ENCODE results near the gene BMP7.

Gene BMP7

DNA sequence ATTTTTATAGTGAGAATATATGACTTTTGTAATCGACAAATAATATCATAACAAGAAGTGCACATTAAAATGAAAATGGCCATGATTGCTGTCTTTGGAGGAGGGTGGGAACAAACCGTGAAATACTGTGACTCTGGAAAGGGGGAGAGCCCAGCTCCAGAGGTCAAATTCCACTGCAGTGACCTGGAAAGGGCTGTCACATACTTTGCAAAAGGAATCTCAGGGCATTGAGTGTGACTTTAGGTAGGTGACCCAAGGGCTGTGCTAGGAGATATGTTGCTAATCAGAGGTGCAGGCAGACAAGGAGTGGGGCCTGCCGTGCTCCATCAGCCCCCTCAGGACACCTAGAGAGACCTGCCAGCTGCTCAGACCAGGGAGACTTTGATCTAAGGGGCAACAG is 28.1 kb upstream of the BMP7 start:
- WGBS (ENCODE audit: extremely low coverage, insufficient coverage, insufficient read length): no CpG with 5 or more reads among the region's 3 CpGs
- H3K36me3 ChIP-seq (ENCODE audit: control insufficient read depth in 1 of 2, insufficient read depth in 2 of 2, low read length in 2 of 2): no peaks in the 10 kb centered on the region
- no peak overlapping the region for H2AFZ ChIP-seq (ENCODE audit: insufficient read depth, low read length, poor library complexity)
- H4K12ac ChIP-seq (ENCODE audit: low read depth, low read length): no peak overlapping the region
- no peak overlapping the region for H4K8ac ChIP-seq (ENCODE audit: low read depth, low read length)
- no peak overlapping the region for H3K4me2 ChIP-seq (ENCODE audit: low read length)
- H3K14ac ChIP-seq (ENCODE audit: low read length): peak overlapping the region; percentile 11
- no peak overlapping the region for H4K91ac ChIP-seq (ENCODE audit: low read depth, low read length)
- H3K79me2 ChIP-seq (ENCODE audit: control insufficient read depth, insufficient read depth, low read length, poor library complexity): no peaks in the 10 kb centered on the region
- H3K4me1 ChIP-seq (ENCODE audit: control insufficient read depth in 1 of 2, insufficient read depth in 2 of 2, low read length in 2 of 2): peaks cover 3 to 7% of the 10 kb centered on the region in 2 experiments
- no peak overlapping the region for H3K27ac ChIP-seq (ENCODE audit: low read depth, low read length)
- peak; percentile 16 to 70 for DNase-seq
- H2BK120ac ChIP-seq (ENCODE audit: insufficient read depth, low read length, poor library complexity): no peak overlapping the region
- no peaks in the 10 kb centered on the region for H3K9me3 ChIP-seq (ENCODE audit: insufficient read depth, low read depth, low read length)
- no peak overlapping the region for H3K4ac ChIP-seq (ENCODE audit: low read depth, low read length)
- H2BK5ac ChIP-seq (ENCODE audit: low read depth, low read length, poor library complexity): no peak overlapping the region
- no peak overlapping the region for H3K23ac ChIP-seq (ENCODE audit: low read length)
- H3K9ac ChIP-seq (ENCODE audit: low read length): no peak overlapping the region
- H2AK5ac ChIP-seq (ENCODE audit: low read length): no peak overlapping the region
- no peak overlapping the region for H2BK12ac ChIP-seq (ENCODE audit: low read length)
- no peaks in the 10 kb centered on the region for H3K79me1 ChIP-seq (ENCODE audit: low read length)
- no peak overlapping the region for H3K4me3 ChIP-seq (ENCODE audit: low read depth, low read length)
- H3K18ac ChIP-seq (ENCODE audit: low read length): no peak overlapping the region
- H3K27me3 ChIP-seq (ENCODE audit: insufficient read depth, low read length): no peaks in the 10 kb centered on the region

DNA sequence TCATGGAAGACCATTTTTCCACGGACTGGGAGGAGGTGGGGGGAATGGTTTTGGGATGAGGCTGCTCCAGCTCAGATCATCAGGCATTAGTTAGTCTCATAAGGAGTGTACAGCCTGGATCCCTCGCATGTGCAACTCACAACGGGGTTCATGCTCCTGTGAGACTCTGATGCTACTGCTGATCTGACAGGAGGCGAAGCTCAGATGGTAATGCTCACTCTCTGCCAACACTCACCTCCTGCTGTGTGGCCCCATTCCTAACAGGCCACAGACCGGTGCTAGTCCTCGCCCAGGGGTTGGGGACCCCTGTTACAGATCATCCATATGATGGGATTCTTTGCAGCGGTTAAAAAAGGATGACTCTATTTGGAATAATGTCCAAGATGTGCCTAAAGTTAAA is 27.6 kb upstream of the BMP7 start:
- Histone ChIP-seq H2BK12ac (ENCODE audit: low read length) (no peak overlapping the region), H3K4me1 (ENCODE audit: control insufficient read depth in 1 of 2, insufficient read depth in 2 of 2, low read length in 2 of 2) (peaks cover 3 to 7% of the 10 kb centered on the region in 2 experiments), H2BK5ac (ENCODE audit: low read depth, low read length, poor library complexity) (no peak overlapping the region), H3K36me3 (ENCODE audit: control insufficient read depth in 1 of 2, insufficient read depth in 2 of 2, low read length in 2 of 2) (no peaks in the 10 kb centered on the region), H3K27ac (ENCODE audit: low read depth, low read length) (no peak overlapping the region), H3K79me1 (ENCODE audit: low read length) (no peaks in the 10 kb centered on the region), H3K18ac (ENCODE audit: low read length) (no peak overlapping the region), H2BK120ac (ENCODE audit: insufficient read depth, low read length, poor library complexity) (no peak overlapping the region), H3K4ac (ENCODE audit: low read depth, low read length) (no peak overlapping the region), H4K91ac (ENCODE audit: low read depth, low read length) (no peak overlapping the region), H3K27me3 (ENCODE audit: insufficient read depth, low read length) (no peaks in the 10 kb centered on the region), H3K14ac (ENCODE audit: low read length) (no peak overlapping the region), H3K23ac (ENCODE audit: low read length) (no peak overlapping the region), H4K12ac (ENCODE audit: low read depth, low read length) (no peak overlapping the region), H3K9ac (ENCODE audit: low read length) (no peak overlapping the region), H3K9me3 (ENCODE audit: insufficient read depth, low read depth, low read length) (no peaks in the 10 kb centered on the region), H3K4me2 (ENCODE audit: low read length) (no peak overlapping the region), H2AFZ (ENCODE audit: insufficient read depth, low read length, poor library complexity) (no peak overlapping the region), H2AK5ac (ENCODE audit: low read length) (no peak overlapping the region), H3K79me2 (ENCODE audit: control insufficient read depth, insufficient read depth, low read length, poor library complexity) (no peaks in the 10 kb centered on the region), H4K8ac (ENCODE audit: low read depth, low read length) (no peak overlapping the region), H3K4me3 (ENCODE audit: low read depth, low read length) (no peak overlapping the region)
- no peak for DNase-seq
- WGBS (ENCODE audit: extremely low coverage, insufficient coverage, insufficient read length): no CpG with 5 or more reads among the region's 7 CpGs

DNA sequence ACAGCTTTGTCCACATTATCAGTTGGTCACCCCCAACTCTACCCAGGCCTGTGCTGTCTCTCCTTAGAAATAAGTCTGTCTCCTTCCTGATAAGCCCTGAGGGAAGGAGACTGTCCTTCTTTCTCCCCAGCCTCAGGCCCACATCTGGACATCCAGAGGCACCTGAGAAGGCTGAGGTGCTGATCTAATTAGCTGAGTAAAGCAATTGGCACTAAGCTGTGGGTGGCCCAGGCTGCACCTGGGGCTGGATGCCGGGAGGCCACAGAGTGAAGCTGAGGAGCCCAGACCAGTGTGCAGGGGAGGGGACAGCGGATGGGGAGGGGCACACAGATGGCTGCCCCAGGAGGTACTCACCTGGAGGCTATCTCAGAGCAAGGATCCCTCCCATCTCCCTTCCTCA is 26.2 kb upstream of the BMP7 start:
- no peak overlapping the region for H3K18ac ChIP-seq (ENCODE audit: low read length)
- no peaks in the 10 kb centered on the region for H3K27me3 ChIP-seq (ENCODE audit: insufficient read depth, low read length)
- H2BK12ac ChIP-seq (ENCODE audit: low read length): no peak overlapping the region
- no peaks in the 10 kb centered on the region for H3K36me3 ChIP-seq (ENCODE audit: control insufficient read depth in 1 of 2, insufficient read depth in 2 of 2, low read length in 2 of 2)
- no peak overlapping the region for H3K9ac ChIP-seq (ENCODE audit: low read length)
- no peak overlapping the region for H3K27ac ChIP-seq (ENCODE audit: low read depth, low read length)
- H2AFZ ChIP-seq (ENCODE audit: insufficient read depth, low read length, poor library complexity): no peak overlapping the region
- no peak overlapping the region for H3K23ac ChIP-seq (ENCODE audit: low read length)
- no peak overlapping the region for H3K4me2 ChIP-seq (ENCODE audit: low read length)
- no CpG with 5 or more reads among the region's 2 CpGs for WGBS (ENCODE audit: extremely low coverage, insufficient coverage, insufficient read length)
- H3K4ac ChIP-seq (ENCODE audit: low read depth, low read length): no peak overlapping the region
- H3K4me1 ChIP-seq (ENCODE audit: control insufficient read depth in 1 of 2, insufficient read depth in 2 of 2, low read length in 2 of 2): peaks cover 6 to 11% of the 10 kb centered on the region in 2 experiments
- H4K91ac ChIP-seq (ENCODE audit: low read depth, low read length): no peak overlapping the region
- no peak overlapping the region for H4K12ac ChIP-seq (ENCODE audit: low read depth, low read length)
- peak; percentile 59 for DNase-seq
- H3K79me1 ChIP-seq (ENCODE audit: low read length): peaks cover 2% of the 10 kb centered on the region
- H2BK5ac ChIP-seq (ENCODE audit: low read depth, low read length, poor library complexity): no peak overlapping the region
- no peak overlapping the region for H2BK120ac ChIP-seq (ENCODE audit: insufficient read depth, low read length, poor library complexity)
- H3K14ac ChIP-seq (ENCODE audit: low read length): no peak overlapping the region
- no peak overlapping the region for H3K4me3 ChIP-seq (ENCODE audit: low read depth, low read length)
- no peak overlapping the region for H4K8ac ChIP-seq (ENCODE audit: low read depth, low read length)
- H2AK5ac ChIP-seq (ENCODE audit: low read length): no peak overlapping the region
- no peaks in the 10 kb centered on the region for H3K79me2 ChIP-seq (ENCODE audit: control insufficient read depth, insufficient read depth, low read length, poor library complexity)
- H3K9me3 ChIP-seq (ENCODE audit: insufficient read depth, low read depth, low read length): peaks cover 2% of the 10 kb centered on the region

DNA sequence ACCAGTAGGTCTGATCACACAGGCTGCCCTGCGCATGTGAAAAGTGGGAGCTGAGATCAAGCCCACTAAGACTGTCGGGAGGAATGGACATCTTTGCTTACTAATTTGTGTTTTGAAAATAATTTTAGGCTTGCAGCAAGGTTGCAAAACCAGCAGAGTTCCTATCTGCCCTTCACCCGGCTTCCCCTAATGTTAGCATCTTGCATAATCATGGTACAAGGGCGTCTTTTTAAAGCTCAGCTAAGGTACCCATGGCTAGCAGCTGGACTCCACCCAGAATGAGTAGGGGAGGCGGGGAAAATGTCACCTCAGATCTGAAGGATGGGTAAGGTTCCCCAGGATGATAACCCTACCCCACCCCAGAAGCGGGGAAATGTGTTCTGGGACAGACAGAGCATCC is 25.3 kb upstream of the BMP7 start:
- Histone ChIP-seq H3K79me1 (ENCODE audit: low read length) (peaks cover 2% of the 10 kb centered on the region), H3K18ac (ENCODE audit: low read length) (no peak overlapping the region), H4K12ac (ENCODE audit: low read depth, low read length) (no peak overlapping the region), H3K23ac (ENCODE audit: low read length) (no peak overlapping the region), H2BK5ac (ENCODE audit: low read depth, low read length, poor library complexity) (no peak overlapping the region), H3K4me2 (ENCODE audit: low read length) (no peak overlapping the region), H3K9ac (ENCODE audit: low read length) (no peak overlapping the region), H3K4me1 (ENCODE audit: control insufficient read depth in 1 of 2, insufficient read depth in 2 of 2, low read length in 2 of 2) (peaks cover 6 to 11% of the 10 kb centered on the region in 2 experiments), H3K27ac (ENCODE audit: low read depth, low read length) (no peak overlapping the region), H2AK5ac (ENCODE audit: low read length) (no peak overlapping the region), H3K14ac (ENCODE audit: low read length) (no peak overlapping the region), H2AFZ (ENCODE audit: insufficient read depth, low read length, poor library complexity) (no peak overlapping the region), H2BK120ac (ENCODE audit: insufficient read depth, low read length, poor library complexity) (no peak overlapping the region), H3K4me3 (ENCODE audit: low read depth, low read length) (no peak overlapping the region), H3K27me3 (ENCODE audit: insufficient read depth, low read length) (no peaks in the 10 kb centered on the region), H3K79me2 (ENCODE audit: control insufficient read depth, insufficient read depth, low read length, poor library complexity) (no peaks in the 10 kb centered on the region), H4K91ac (ENCODE audit: low read depth, low read length) (no peak overlapping the region), H3K9me3 (ENCODE audit: insufficient read depth, low read depth, low read length) (peaks cover 2% of the 10 kb centered on the region), H2BK12ac (ENCODE audit: low read length) (no peak overlapping the region), H3K36me3 (ENCODE audit: control insufficient read depth in 1 of 2, insufficient read depth in 2 of 2, low read length in 2 of 2) (no peaks in the 10 kb centered on the region), H3K4ac (ENCODE audit: low read depth, low read length) (no peak overlapping the region), H4K8ac (ENCODE audit: low read depth, low read length) (no peak overlapping the region)
- DNase-seq: no peak
- no CpG with 5 or more reads among the region's 6 CpGs for WGBS (ENCODE audit: extremely low coverage, insufficient coverage, insufficient read length)
